Immature natural killer cell (primary cell): Measurements from ENCODE around the gene KLHL12. TPM values are rescaled to one million over a fixed set of nuclear protein-coding genes. Genes with fewer than 3 reads are reported as not detected.

Source experiments
- DNase-seq, 3 donors: peaks; one replicate each; pipeline ENCODE4 v3.0.0; 2022; ENCODE audit warnings: mixed read lengths in 1 of 3
- H3K27ac Mint-ChIP-seq, 6 donors: one replicate each; pipeline ENCODE4 v1.8.0; 2020; ENCODE audit warnings: mixed read lengths in 6 of 6, mild to moderate bottlenecking in 5 of 6, inconsistent platforms in 4 of 6, moderate library complexity in 3 of 6
- H3K27me3 Mint-ChIP-seq, 3 donors: one replicate each; pipeline ENCODE4 v1.8.0; 2020 to 2021; ENCODE audit warnings: low read depth in 3 of 3, mild to moderate bottlenecking in 3 of 3, mixed read lengths in 3 of 3, moderate library complexity in 3 of 3, inconsistent platforms in 1 of 3
- H3K36me3 Mint-ChIP-seq, 3 donors: one replicate each; pipeline ENCODE4 v1.8.0; 2020; ENCODE audit warnings: mixed read lengths in 3 of 3, inconsistent platforms in 2 of 3, mild to moderate bottlenecking in 2 of 3
- H3K4me1 Mint-ChIP-seq, 2 donors: one replicate each; pipeline ENCODE4 v1.8.0; 2020; ENCODE audit warnings: inconsistent platforms in 2 of 2, mild to moderate bottlenecking in 2 of 2, mixed read lengths in 2 of 2, moderate library complexity in 1 of 2
- H3K4me3 Mint-ChIP-seq, 5 donors: one replicate each; pipeline ENCODE4 v1.8.0; 2020; ENCODE audit warnings: mild to moderate bottlenecking in 5 of 5, mixed read lengths in 5 of 5, inconsistent platforms in 3 of 5, moderate library complexity in 3 of 5
- H3K9me3 Mint-ChIP-seq, 6 donors: one replicate each; pipeline ENCODE4 v1.8.0; 2020; ENCODE audit warnings: mild to moderate bottlenecking in 6 of 6, mixed read lengths in 6 of 6, inconsistent platforms in 4 of 6, moderate library complexity in 3 of 6
- polyA plus RNA-seq, 3 donors: library from polyadenylated mRNA; unstranded; fragments of 300-500 nt; fragmentation: Illumina TruSeq; gene quantifications; one replicate each; pipeline ENCODE4 v1.2.3, GENCODE V29; 2021

The KLHL12 gene
- polyA plus RNA-seq, 3 donors from 2014 or later = 10.7 to 27.7 (median 16.5) TPM

DNA sequence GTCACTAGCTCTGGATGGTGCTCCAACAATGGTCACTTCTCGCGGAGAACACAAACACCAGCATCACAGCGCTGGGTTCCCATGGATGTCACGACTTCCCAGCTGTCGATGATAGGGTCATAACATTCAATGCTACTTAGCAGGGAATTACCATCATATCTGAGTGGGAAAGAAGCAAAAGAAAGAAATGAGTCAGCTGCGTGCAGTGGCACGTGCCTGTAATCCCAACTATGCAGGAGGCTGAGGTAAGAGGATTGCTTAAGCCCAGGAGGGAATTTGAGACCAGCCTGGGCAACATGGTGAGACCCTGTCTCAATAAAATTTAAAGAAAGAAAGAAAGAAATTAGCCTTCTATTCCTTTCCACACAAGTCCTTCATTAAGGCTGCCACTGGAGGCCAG lies 34.5 kb downstream of the KLHL12 start:
- peaks cover 0 to 7% (median 5%) of the 10 kb centered on the region in 3 donors for H3K27me3 Mint-ChIP-seq
- H3K4me1 Mint-ChIP-seq = peaks cover 18% of the 10 kb centered on the region in 2 donors
- DNase-seq = no peak
- no peaks in the 10 kb centered on the region for H3K9me3 Mint-ChIP-seq
- H3K36me3 Mint-ChIP-seq = peaks cover 5 to 49% (median 16%) of the 10 kb centered on the region in 3 donors
- no peak overlapping the region for H3K27ac Mint-ChIP-seq
- H3K4me3 Mint-ChIP-seq = no peak overlapping the region

DNA sequence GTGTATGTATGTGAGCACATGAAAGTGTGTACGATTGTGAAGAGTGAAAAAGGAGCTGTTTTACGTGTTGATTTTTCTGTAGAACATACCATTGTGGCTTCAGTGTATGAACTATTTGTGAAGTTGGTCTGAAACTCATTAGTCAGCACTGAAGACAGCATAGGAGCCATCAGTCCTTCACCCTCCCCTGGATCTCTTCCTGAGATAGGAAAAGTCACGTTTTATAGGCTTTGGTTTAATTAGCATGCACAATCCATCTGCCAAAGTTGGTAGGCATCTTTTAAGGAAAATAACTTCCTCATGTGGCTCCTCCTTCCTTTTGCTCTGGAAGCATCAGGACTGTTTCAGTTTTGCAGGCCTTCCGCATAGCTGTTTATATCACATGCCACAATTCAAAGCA lies 36.6 kb downstream of the KLHL12 start:
- H3K36me3 Mint-ChIP-seq = peaks cover 5 to 34% (median 11%) of the 10 kb centered on the region in 3 donors
- H3K27ac Mint-ChIP-seq = peak overlapping the region in 1 of 6 donors; percentile 96
- H3K9me3 Mint-ChIP-seq = no peaks in the 10 kb centered on the region
- H3K4me3 Mint-ChIP-seq = no peak overlapping the region
- no peak for DNase-seq
- peaks cover 19 to 28% of the 10 kb centered on the region in 2 donors for H3K4me1 Mint-ChIP-seq
- peaks cover 0 to 7% (median 5%) of the 10 kb centered on the region in 3 donors for H3K27me3 Mint-ChIP-seq

DNA sequence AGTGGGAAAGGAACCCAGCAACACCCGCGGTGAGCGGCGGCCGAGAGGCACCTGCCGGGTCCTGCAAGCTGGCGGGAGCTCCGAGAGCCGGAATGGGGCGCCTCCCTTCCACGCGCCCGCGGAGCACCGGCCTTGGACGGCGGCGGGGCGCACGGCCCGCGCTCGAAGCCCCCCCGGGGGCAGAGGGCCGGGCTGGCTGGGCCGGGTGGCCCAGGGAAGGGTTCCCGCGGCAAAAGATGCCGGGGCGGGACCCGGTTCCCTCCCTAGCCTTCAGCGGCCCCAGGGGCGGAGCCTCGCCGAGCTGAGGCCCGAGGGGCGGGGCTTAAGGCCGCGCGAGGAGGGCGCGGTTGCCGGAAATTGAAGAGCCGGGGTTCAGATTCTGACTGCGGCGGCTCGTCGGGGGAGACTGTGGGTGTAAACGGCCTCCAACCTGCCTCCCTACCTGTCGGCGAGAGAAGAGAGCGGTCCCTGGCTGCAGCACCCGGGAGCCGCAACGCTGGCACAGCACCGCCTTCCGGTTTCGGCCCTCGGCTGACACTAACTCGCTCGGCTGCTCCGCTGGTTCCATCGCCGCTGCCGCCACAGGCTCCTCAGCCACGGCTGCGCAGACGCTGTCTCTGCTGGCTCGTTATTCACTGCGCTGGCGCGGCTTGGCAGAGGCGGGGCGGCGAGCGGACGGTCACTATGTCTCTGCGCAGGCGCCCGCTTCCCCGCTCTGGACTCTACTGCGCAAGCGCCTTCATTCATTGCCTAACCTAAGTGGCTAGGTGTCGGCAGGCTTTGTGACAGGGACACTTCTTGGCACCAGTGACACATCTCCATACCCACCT lies 38.3 kb downstream of the KLHL12 start, which contains the start of gene RABIF:
Gene RABIF (minus strand): TSS at position 619 of the 830 bp plus-strand sequence. CDS start 51 bp downstream, at position 568.
- peaks cover 0 to 7% (median 3%) of the 10 kb centered on the region in 3 donors for H3K27me3 Mint-ChIP-seq
- H3K36me3 Mint-ChIP-seq = peaks cover 0 to 21% (median 5%) of the 10 kb centered on the region in 3 donors
- peak; percentile 96 to 98 (median 97) for DNase-seq
- H3K4me3 Mint-ChIP-seq = peak within 1 kb of the TSS; percentile 90 to 100 (median 99)
- peaks cover 21 to 40% of the 10 kb centered on the region in 2 donors for H3K4me1 Mint-ChIP-seq
- H3K27ac Mint-ChIP-seq = peak within 1 kb of the TSS; percentile 91 to 100 (median 96)
- no peaks in the 10 kb centered on the region for H3K9me3 Mint-ChIP-seq

DNA sequence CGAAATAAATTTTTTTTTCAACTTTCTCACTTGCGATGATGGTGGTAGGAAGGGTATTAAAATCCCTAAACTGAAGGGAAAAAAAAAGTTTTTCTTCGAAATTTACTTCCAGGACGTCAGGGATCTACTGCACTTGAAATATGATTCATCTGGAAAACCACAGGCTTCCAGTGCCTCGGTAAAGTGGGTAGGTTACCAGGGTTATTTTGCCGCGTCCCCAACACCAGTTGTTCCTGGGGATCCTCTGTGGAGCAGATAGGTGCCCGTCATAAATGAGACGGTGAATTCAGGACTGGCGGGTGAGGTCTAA lies 38.9 kb downstream of the KLHL12 start:
- peaks cover 0 to 7% (median 3%) of the 10 kb centered on the region in 3 donors for H3K27me3 Mint-ChIP-seq
- peaks cover 21 to 46% of the 10 kb centered on the region in 2 donors for H3K4me1 Mint-ChIP-seq
- no peaks in the 10 kb centered on the region for H3K9me3 Mint-ChIP-seq
- H3K27ac Mint-ChIP-seq = peak overlapping the region; percentile 38 to 90 (median 86)
- peaks cover 0 to 15% (median 2%) of the 10 kb centered on the region in 3 donors for H3K36me3 Mint-ChIP-seq
- peak overlapping the region; percentile 84 to 90 (median 89) for H3K4me3 Mint-ChIP-seq
- DNase-seq = no peak

DNA sequence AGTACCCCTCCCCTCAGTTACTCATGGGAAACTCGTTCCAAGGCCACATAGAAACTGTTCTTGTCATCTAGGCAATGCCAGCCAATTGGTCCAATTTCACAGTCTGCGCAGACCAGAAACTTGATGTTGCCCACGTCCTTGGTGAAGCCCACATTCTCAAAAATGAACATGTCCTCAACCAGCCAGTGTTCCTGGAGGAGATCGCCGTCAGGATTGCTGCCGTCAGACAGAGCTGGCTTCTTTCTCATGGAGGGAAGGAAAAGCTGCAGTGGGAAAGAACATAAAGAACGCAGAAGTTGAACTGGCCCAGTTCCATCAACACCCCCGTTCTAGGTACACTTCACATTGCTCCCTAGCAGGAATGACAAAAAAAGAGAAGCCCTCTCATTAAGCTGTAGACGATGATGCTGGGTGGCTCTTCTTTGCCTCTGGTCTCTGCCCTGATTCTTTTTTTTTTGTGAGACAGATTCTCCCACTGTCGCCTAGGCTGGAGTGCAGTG lies 46.0 kb downstream of the KLHL12 start:
- Mint-ChIP-seq H3K4me3 (no peak overlapping the region), H3K27ac (no peak overlapping the region), H3K9me3 (no peaks in the 10 kb centered on the region), H3K36me3 (peaks cover 8 to 20% (median 13%) of the 10 kb centered on the region in 3 donors), H3K4me1 (peaks cover 12 to 43% of the 10 kb centered on the region in 2 donors), H3K27me3 (peaks cover 0 to 1% (median 0%) of the 10 kb centered on the region in 3 donors)
- DNase-seq = no peak

DNA sequence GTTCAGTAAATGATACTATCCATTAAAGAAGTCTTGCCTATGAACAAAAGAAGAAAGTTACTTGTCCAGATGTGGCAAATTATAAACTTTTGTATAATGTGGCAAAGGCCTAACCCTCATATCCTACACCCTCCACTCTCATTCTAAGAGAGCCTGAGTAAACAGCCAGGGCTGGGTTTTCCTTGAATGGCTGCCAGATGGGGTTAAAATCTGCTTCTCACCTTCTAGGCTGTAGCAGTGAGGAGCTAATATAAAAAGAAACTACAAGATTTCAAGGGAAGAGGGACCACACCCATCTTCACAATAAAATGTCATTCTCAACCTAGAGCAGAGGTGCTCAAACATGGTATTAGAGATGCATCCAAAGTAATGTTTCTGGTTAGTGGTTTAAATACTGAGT lies 47.0 kb downstream of the KLHL12 start:
- Mint-ChIP-seq H3K9me3 (no peaks in the 10 kb centered on the region), H3K4me3 (no peak overlapping the region), H3K27me3 (peaks cover 0 to 1% (median 0%) of the 10 kb centered on the region in 3 donors), H3K27ac (peak overlapping the region in 1 of 6 donors; percentile 66), H3K4me1 (peaks cover 11 to 36% of the 10 kb centered on the region in 2 donors), H3K36me3 (peaks cover 8 to 22% (median 13%) of the 10 kb centered on the region in 3 donors)
- DNase-seq = no peak

DNA sequence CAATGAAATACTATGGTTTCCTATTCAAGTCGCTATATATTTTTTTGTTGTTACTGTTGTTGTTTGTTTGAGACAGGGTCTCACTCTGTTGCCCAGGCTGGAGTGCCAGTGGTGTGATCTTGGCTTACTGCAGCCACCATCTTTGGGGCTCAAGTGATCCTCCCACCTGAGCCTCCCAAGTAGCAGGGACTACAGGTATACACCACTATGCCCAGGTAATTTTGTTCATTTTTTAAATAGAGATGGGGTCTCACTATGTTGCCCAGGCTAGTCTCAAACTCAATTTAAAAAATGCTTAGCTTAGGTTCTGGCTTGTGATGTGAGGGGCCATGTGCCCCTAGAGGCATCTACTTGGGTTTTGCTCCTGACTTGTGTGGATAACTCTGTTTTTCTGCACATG lies 47.9 kb downstream of the KLHL12 start:
- Mint-ChIP-seq H3K27me3 (peaks cover 0 to 1% (median 0%) of the 10 kb centered on the region in 3 donors), H3K36me3 (peaks cover 8 to 23% (median 13%) of the 10 kb centered on the region in 3 donors), H3K4me3 (no peak overlapping the region), H3K9me3 (no peaks in the 10 kb centered on the region), H3K4me1 (peaks cover 9 to 31% of the 10 kb centered on the region in 2 donors), H3K27ac (peak overlapping the region in 1 of 6 donors; percentile 62)
- no peak for DNase-seq

DNA sequence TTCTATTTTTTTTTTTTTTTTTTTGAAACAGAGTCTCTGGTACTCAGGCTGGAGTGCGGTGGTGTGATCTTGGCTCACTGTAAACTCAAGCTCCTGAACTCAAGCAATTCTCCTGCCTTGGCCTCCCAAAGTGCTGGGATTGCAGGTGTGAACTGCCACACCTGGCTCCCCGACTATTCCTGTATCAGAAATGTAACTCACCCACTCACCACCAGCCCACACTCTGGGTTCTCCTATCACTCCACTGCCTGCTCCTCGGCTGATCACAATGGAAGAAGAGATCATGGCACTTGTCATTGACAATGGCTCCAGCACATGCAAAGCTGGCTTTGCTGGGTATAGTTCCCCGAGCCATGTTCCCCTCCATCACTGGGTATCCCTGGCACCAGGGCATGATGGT lies 54.0 kb downstream of the KLHL12 start:
- no peaks in the 10 kb centered on the region for H3K9me3 Mint-ChIP-seq
- DNase-seq = no peak
- no peak overlapping the region for H3K4me3 Mint-ChIP-seq
- peak overlapping the region in 1 of 6 donors; percentile 62 for H3K27ac Mint-ChIP-seq
- no peaks in the 10 kb centered on the region for H3K4me1 Mint-ChIP-seq
- H3K36me3 Mint-ChIP-seq = peaks cover 0 to 3% (median 0%) of the 10 kb centered on the region in 3 donors
- no peaks in the 10 kb centered on the region for H3K27me3 Mint-ChIP-seq

DNA sequence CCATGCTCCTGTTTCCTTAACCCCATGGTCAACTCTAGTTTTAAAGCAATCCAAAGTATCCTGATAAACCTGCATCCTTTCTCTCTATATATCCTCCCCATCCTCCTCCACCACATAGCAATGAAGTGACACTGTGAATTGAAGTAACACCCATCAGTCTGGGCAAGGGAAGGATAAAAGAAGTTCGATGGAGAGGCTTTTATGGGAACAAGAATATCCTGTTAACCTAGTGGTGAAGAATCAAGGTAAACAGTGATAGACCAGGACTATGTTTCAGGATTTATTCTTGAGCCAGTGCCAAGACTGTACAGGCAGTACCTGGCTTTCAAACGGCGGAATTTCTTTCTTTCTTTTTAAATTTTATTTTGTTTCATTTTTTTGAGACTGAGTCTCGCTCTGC lies 55.7 kb downstream of the KLHL12 start:
- no peaks in the 10 kb centered on the region for H3K9me3 Mint-ChIP-seq

DNA sequence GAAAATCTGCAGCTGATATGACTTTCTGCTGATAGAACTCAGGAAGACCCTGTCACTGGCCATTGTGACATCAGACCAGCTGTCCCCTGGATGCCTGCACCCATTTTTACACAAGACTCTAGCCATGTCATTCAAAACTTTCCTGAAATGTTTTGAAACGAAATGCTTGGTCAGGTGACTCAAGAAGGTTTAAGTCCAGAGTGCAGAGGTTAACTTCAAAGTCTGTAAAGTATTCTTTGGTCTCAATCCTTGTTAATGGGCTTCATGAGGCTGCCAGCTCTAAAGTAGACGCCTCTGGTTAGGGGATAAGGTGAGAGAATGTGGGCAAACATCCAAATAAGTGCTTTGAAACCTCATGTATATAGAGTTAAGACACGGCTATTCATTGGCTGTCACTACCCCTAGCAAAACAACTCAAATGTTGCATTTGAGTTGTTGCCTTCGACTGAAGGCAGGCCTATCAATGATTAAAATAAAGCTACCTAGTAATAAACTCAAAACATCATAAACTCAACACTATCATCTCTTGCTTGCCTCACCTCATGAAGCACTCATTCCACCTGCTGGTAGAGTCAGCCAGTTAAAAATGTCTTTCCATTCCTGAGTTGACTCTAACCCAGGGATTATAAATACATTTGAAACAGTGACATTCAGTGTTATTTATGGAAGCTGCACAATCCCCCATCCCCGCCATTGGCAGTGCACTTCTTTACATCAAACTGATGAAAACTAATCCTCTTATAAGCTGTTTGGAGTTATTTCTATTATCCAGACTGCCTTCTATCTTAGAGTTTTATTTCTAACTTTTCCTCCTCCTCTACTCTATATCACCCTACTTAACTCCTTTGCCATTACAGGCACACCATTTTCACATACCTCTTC lies 64.1 kb downstream of the KLHL12 start:
- no peak for DNase-seq
- Mint-ChIP-seq H3K36me3 (no peaks in the 10 kb centered on the region), H3K27ac (no peak overlapping the region), H3K4me3 (peak overlapping the region in 4 of 5 donors; percentile 36 to 87 (median 85)), H3K9me3 (no peaks in the 10 kb centered on the region), H3K4me1 (peaks cover 11 to 18% of the 10 kb centered on the region in 2 donors), H3K27me3 (peaks cover 3 to 18% (median 14%) of the 10 kb centered on the region in 3 donors)

More for the DNA sequence above, 55.7 kb downstream of the KLHL12 start:
- Mint-ChIP-seq H3K36me3 (peaks cover 0 to 3% (median 0%) of the 10 kb centered on the region in 3 donors), H3K4me3 (no peak overlapping the region), H3K4me1 (no peaks in the 10 kb centered on the region), H3K27me3 (no peaks in the 10 kb centered on the region), H3K27ac (no peak overlapping the region)
- DNase-seq = no peak

DNA sequence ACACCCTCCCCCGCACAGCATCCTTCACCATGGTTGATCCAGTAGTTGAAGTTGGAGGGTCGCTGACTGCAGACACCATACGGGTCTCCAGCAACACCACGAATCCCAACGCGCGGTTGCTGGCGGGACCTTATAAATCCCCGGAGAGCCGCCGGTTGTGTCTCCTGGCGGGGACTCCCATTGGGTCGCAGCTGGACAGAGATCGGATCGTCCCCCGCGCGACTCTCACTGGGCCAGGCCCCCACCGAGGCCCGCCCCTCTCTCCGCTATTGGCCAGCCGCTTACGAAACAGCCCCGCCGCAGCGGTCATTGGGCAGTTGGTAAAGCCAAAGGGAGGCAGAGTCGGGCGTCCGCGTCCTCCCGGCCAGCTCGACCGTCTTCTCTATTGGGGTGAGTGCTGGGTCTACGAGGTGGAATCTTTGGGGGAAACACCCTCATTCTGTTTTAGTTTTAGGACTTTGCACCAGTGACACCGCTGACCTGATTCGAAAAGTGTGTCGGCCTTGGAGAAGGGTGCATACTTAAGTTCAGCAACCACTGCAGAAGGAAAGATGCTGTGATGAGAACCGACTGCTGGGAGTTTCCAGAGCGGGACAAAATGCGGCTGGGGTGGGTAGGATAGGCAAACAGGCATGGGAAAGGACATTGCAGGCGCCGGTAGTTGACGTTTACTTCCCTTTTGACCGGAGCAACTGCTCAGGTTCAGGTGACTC lies 65.5 kb downstream of the KLHL12 start:
- DNase-seq = peak; percentile 60 to 68 (median 61)
- peak overlapping the region; percentile 84 to 90 (median 86) for H3K4me3 Mint-ChIP-seq
- H3K36me3 Mint-ChIP-seq = no peaks in the 10 kb centered on the region
- H3K4me1 Mint-ChIP-seq = peaks cover 11 to 18% of the 10 kb centered on the region in 2 donors
- no peaks in the 10 kb centered on the region for H3K9me3 Mint-ChIP-seq
- peaks cover 3 to 20% (median 14%) of the 10 kb centered on the region in 3 donors for H3K27me3 Mint-ChIP-seq
- H3K27ac Mint-ChIP-seq = no peak overlapping the region

DNA sequence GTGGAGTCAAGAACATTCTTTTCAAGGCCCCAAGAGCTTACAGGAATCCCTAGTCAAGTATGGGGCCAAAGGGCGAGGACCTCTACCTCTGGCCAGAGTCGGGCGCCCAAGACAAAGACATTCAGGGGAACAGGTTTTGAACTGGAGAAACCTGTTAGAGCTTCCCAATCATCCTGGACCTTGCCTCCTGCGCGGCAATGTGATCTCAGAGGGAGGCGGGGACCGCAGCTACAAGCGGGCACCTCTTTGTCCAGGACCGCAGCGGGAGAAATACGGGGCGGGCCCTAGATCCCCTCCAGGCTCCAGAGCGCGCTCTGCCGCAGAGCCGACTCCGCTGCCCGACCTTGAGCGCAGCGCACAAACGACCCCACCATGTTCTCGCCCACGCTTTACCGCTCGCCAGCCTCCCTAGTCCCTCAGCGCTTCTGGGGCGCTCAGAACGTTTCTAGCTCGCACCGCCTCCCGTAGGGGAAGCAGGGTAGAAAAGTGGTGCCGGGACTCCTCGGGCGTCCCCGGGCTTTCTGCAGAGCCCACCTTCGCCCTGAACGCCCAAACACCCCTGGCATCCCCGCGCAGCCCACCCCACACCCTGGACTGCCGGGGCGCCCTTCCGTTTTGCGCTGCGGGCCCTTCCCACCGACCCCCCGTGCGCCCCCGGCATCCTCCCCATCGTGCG lies 66.2 kb downstream of the KLHL12 start:
- H3K27me3 Mint-ChIP-seq = peaks cover 3 to 20% (median 14%) of the 10 kb centered on the region in 3 donors
- H3K4me3 Mint-ChIP-seq = peak overlapping the region; percentile 84 to 90 (median 86)
- no peaks in the 10 kb centered on the region for H3K9me3 Mint-ChIP-seq
- peaks cover 11 to 18% of the 10 kb centered on the region in 2 donors for H3K4me1 Mint-ChIP-seq
- H3K36me3 Mint-ChIP-seq = no peaks in the 10 kb centered on the region
- no peak overlapping the region for H3K27ac Mint-ChIP-seq
- DNase-seq = peak in 1 of 3 donors; percentile 15
